GM06990 (cell line): Measurements from ENCODE around the gene INTS7.
"Not testable (repeated sequence)": the region's sequence is repeated elsewhere in the genome, so short reads cannot be mapped to it uniquely, and the experiment has no call there.

Experiments
- DNase-seq: peaks from one replicate; pipeline ENCODE4 v3.0.0-alpha.2; 2011; ENCODE audit not compliant: insufficient read length; ENCODE audit errors: extremely low read depth
- H3K27me3 ChIP-seq: replicated peaks from 2 replicates; pipeline ENCODE4 v1.6.0; 2011; ENCODE audit warnings: low read length; ENCODE audit not compliant: control insufficient read depth, insufficient read depth
- H3K36me3 ChIP-seq: 2 replicates; pipeline ENCODE4 v1.5.1; 2011; ENCODE audit warnings: low read length; ENCODE audit not compliant: control insufficient read depth, insufficient read depth
- H3K4me3 ChIP-seq: replicated peaks from 2 replicates; pipeline ENCODE4 v1.5.1; 2011; ENCODE audit warnings: low read depth, mild to moderate bottlenecking, control low read depth, low read length
- CTCF ChIP-seq: IDR thresholded peaks from 2 replicates; pipeline ENCODE4 v1.5.1; 2011; ENCODE audit warnings: low read length, control low read depth, mild to moderate bottlenecking, inconsistent platforms; ENCODE audit not compliant: insufficient read depth, poor library complexity, severe bottlenecking

The INTS7 gene

GRCh38 chr1:211967704-211968103 lies 67.7 kb downstream of the INTS7 start:
- Histone ChIP-seq H3K27me3 (no peaks in the 10 kb centered on the region), H3K36me3 (no peaks in the 10 kb centered on the region), H3K4me3 (no peak overlapping the region)
- TF ChIP-seq CTCF, result no peak
- no peak for DNase-seq

GRCh38 chr1:211965108-211965805 lies 70.1 kb downstream of the INTS7 start:
- TF ChIP-seq CTCF, result no peak
- Histone ChIP-seq H3K36me3 (no peaks in the 10 kb centered on the region), H3K4me3 (no peak overlapping the region), H3K27me3 (no peaks in the 10 kb centered on the region)
- no peak for DNase-seq

GRCh38 chr1:211959680-211960079 lies 75.7 kb downstream of the INTS7 start:
- peaks cover 12% of the 10 kb centered on the region for H3K36me3 ChIP-seq
- no peak for TF ChIP-seq CTCF
- no peaks in the 10 kb centered on the region for H3K27me3 ChIP-seq
- DNase-seq, result no peak
- no peak overlapping the region for H3K4me3 ChIP-seq

- Histone ChIP-seq H3K4me3 (no peak overlapping the region), H3K36me3 (peaks cover 12% of the 10 kb centered on the region), H3K27me3 (no peaks in the 10 kb centered on the region)
- no peak for TF ChIP-seq CTCF
- no peak for DNase-seq
Observed at GRCh38 chr1:211959221-211959620, 76.1 kb downstream of the INTS7 start.

- not testable (repeated sequence) for H3K36me3 ChIP-seq, DNase-seq, H3K4me3 ChIP-seq, H3K27me3 ChIP-seq
Observed at GRCh38 chr1:211954028-211954427, 81.3 kb downstream of the INTS7 start.

GRCh38 chr1:211953543-211953942 lies 81.8 kb downstream of the INTS7 start:
- H3K27me3 ChIP-seq, H3K36me3 ChIP-seq: not testable (repeated sequence)

GRCh38 chr1:211952299-211952698 lies 83.1 kb downstream of the INTS7 start:
- TF ChIP-seq CTCF, result no peak
- Histone ChIP-seq H3K36me3 (no peaks in the 10 kb centered on the region; the same call in 1 of the 2 replicates), H3K4me3 (no peak overlapping the region), H3K27me3 (no peaks in the 10 kb centered on the region)
- no peak for DNase-seq

More at GRCh38 chr1:211953543-211953942, 81.8 kb downstream of the INTS7 start:
- H3K4me3 ChIP-seq, DNase-seq: not testable (repeated sequence)
